B cell (primary cell): ENCODE measurements around the gene BCL11A. TPM values are rescaled to one million over a fixed set of nuclear protein-coding genes. Genes with fewer than 3 reads are reported as not detected.
A peak's percentile ranks its signal among the peaks of the same experiment; 100 is the strongest.

Experiments used
- ATAC-seq: fragments of 200-7000 bp; cut with Tn5 transposase; one replicate; pipeline ENCODE4 v1.10.0; 2021; ENCODE audit warnings: low read depth, mild to moderate bottlenecking, moderate number of reproducible peaks, moderate library complexity
- CTCF ChIA-PET: fragments of 350-600 bp; sonication (Branson Sonifier 250); formaldehyde crosslinking; loops from one replicate; lab custom pipeline; 2021; ENCODE audit warnings: antibody characterized with exemption, inconsistent platforms; lab: Charles Lee
- POLR2A ChIA-PET: fragments of 350-600 bp; sonication (Branson Sonifier 250); formaldehyde crosslinking; loops from one replicate; lab custom pipeline; 2021; ENCODE audit warnings: antibody characterized with exemption; lab: Charles Lee
- DNase-seq: peaks from one replicate; pipeline ENCODE4 v3.0.0; 2013
- H2AFZ ChIP-seq: 2 replicates; pipeline ENCODE4 v1.6.1; 2012; ENCODE audit warnings: mild to moderate bottlenecking, low read depth, low read length; ENCODE audit not compliant: insufficient read depth, poor library complexity, severe bottlenecking
- H3K27ac ChIP-seq, 2 donors: 1 replicate in 1 of 2; 2 replicates in 1 of 2; pipeline ENCODE4 v1.5.1; 2012 to 2013; ENCODE audit warnings: low read length in 2 of 2, mild to moderate bottlenecking in 2 of 2, moderate library complexity in 1 of 2
- H3K27me3 ChIP-seq, 4 experiments: fragments of 200-600 bp in 1 of 4; sonication (generic) in 1 of 4; replicated peaks in 1 of 4; 1 replicate in 2 of 4; 2 replicates in 2 of 4; pipeline versions ENCODE4 v1.6.1 to v1.7.0; 2013 to 2016; ENCODE audit warnings: low read length in 3 of 4, mild to moderate bottlenecking in 2 of 4, mixed read lengths in 1 of 4, moderate library complexity in 1 of 4; ENCODE audit not compliant: insufficient read depth in 4 of 4, control insufficient read depth in 3 of 4; ENCODE audit errors: control extremely low read depth in 1 of 4
- H3K36me3 ChIP-seq, 2 experiments: replicated peaks in 1 of 2; 1 replicate in 1 of 2; 2 replicates in 1 of 2; pipeline versions ENCODE4 v1.6.1 to v1.7.1; 2013; ENCODE audit warnings: low read length in 1 of 2; ENCODE audit not compliant: insufficient read depth in 2 of 2, control insufficient read depth in 1 of 2; ENCODE audit errors: control extremely low read depth in 1 of 2, extremely low read depth in 1 of 2
- H3K4me1 ChIP-seq, 2 donors: fragments of 200-600 bp in 1 of 2; sonication (generic) in 1 of 2; 1 replicate in 1 of 2; 2 replicates in 1 of 2; pipeline versions ENCODE4 v1.5.1 to v1.6.1; 2013 to 2017; ENCODE audit warnings: low read length in 2 of 2; ENCODE audit not compliant: control insufficient read depth in 2 of 2, insufficient read depth in 2 of 2
- H3K4me2 ChIP-seq: replicated peaks from 2 replicates; pipeline ENCODE3; 2012; ENCODE audit warnings: mild to moderate bottlenecking, low read depth, low read length; ENCODE audit not compliant: poor library complexity, severe bottlenecking
- H3K4me3 ChIP-seq, 5 experiments: fragments of 200-600 bp in 1 of 5; sonication (generic) in 1 of 5; 1 replicate in 3 of 5; 2 replicates in 2 of 5; pipeline versions ENCODE4 v1.5.1 to v1.7.0; 2011 to 2016; ENCODE audit warnings: low read length in 4 of 5, mild to moderate bottlenecking in 4 of 5, low read depth in 2 of 5, control low read depth in 1 of 5, moderate library complexity in 1 of 5; ENCODE audit not compliant: insufficient read depth in 1 of 5; ENCODE audit errors: control extremely low read depth in 1 of 5, extremely low read depth in 1 of 5
- H3K79me2 ChIP-seq: fragments of 200-600 bp; sonication (generic); one replicate; pipeline ENCODE4 v1.6.0; 2016; ENCODE audit warnings: low read length; ENCODE audit not compliant: control insufficient read depth, insufficient read depth
- H3K9ac ChIP-seq: fragments of 200-600 bp; sonication (generic); 2 replicates; pipeline ENCODE4 v1.6.1; 2017; ENCODE audit warnings: mild to moderate bottlenecking, low read length, moderate library complexity
- H3K9me3 ChIP-seq, 3 donors: one replicate each; pipeline versions ENCODE4 v1.6.1 to v1.7.1; 2013; ENCODE audit warnings: low read length in 2 of 3; ENCODE audit not compliant: control insufficient read depth in 2 of 3, insufficient read depth in 1 of 3; ENCODE audit errors: control extremely low read depth in 1 of 3
- H4K20me1 ChIP-seq: 2 replicates; pipeline ENCODE4 v1.6.0; 2012; ENCODE audit warnings: mild to moderate bottlenecking, low read length; ENCODE audit not compliant: insufficient read depth, control insufficient read depth, poor library complexity, severe bottlenecking
- H3K27ac Mint-ChIP-seq: one replicate; pipeline ENCODE4 v1.8.0; 2021; ENCODE audit warnings: mixed read lengths
- H3K27me3 Mint-ChIP-seq: one replicate; pipeline ENCODE4 v1.8.0; 2021; ENCODE audit warnings: mixed read lengths
- H3K4me1 Mint-ChIP-seq: one replicate; pipeline ENCODE4 v1.8.0; 2021; ENCODE audit warnings: mixed read lengths
- H3K4me3 Mint-ChIP-seq: one replicate; pipeline ENCODE4 v1.8.0; 2021; ENCODE audit warnings: mixed read lengths
- H3K9me3 Mint-ChIP-seq: one replicate; pipeline ENCODE4 v1.8.0; 2022; ENCODE audit warnings: mixed read lengths; ENCODE audit not compliant: insufficient read depth
- EZH2 ChIP-seq: IDR thresholded peaks from 2 replicates; pipeline ENCODE4 v1.6.1; 2012; ENCODE audit warnings: borderline replicate concordance, low read depth, mild to moderate bottlenecking, moderate library complexity, low read length; ENCODE audit not compliant: insufficient read depth, poor library complexity, severe bottlenecking
- WGBS: methylation state at CpG from one replicate; pipeline ENCODE4 v1.1.5; 2013; ENCODE audit warnings: missing lambda C conversion rate; ENCODE audit not compliant: insufficient coverage; 5-methylcytosine and 5-hydroxymethylcytosine counted together
- intact Hi-C: fragments of 100-400 bp; cut with micrococcal nuclease; formaldehyde crosslinking; loops from one replicate; pipeline ENCODE4 v1.10.0; 2022
- polyA plus RNA-seq: library from polyadenylated mRNA; depleted of rRNA; stranded (reverse); fragments of >200 nt; gene quantifications from 2 replicates; pipeline ENCODE4 v1.2.3, GENCODE V29; 2012
- total RNA-seq, 2 donors: library from RNA; stranded (reverse); fragments of 120-200 nt in 1 of 2; gene quantifications; 1 replicate in 1 of 2; 2 replicates in 1 of 2; pipeline versions ENCODE4 v1.2.3 to v1.2.4, GENCODE V29; 2013 to 2022
- TF ChIP-seq, protein P1 (sequence below): fragments of 200-600 bp; IDR thresholded peaks from one replicate; pipeline ENCODE4 v1.8.0; 2022; ENCODE audit warnings: antibody characterized with exemption, mild to moderate bottlenecking

Gene BCL11A
- total and polyA plus RNA-seq, 2 donors (not counting 1 experiment from before 2014, with no cell fraction given): 81.8 to 383 TPM

DNA sequence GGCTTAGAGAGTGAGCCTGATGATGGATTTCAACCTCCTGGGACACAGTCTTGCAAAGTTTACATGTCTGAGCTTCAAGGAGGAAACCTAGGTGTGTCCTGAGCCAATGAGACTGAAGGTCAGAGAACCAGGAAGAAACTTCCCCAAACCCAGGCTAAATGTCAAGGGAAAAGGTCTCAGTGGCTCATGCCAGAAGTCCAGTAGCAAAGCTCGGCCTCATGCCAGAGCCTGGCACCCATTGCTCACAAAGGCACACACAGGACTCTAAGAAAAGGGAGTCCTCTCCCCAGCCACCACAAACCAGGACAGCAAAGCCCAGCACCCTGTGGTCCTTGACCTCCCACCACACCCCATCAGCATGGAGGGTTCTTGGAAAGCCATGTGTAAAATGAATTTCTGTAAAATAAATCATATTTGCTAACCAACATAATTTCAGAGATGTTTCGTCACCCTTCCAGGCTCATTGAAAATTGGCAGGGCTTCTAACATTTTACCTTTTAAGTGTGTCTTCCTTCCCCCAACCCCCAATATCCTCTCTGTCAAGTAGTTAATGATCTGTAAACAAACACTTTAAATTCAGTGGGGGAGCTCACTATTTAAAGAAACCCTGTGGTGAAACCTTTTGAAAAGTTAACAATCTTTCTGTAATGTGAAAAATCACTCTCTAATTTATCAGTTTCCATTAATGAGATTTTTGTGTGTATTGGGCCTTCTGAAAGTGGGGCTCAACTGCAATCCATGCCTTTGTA, 77.1 kb downstream of the BCL11A start:
- Histone ChIP-seq H3K79me2 (peaks cover 100% of the 10 kb centered on the region), H3K27me3 (no peaks in the 10 kb centered on the region), H3K9me3 (no peaks in the 10 kb centered on the region), H3K9ac (peak overlapping the region; percentile 9), H3K4me2 (peak overlapping the region; percentile 37), H3K4me1 (peaks cover 92 to 100% of the 10 kb centered on the region in 2 donors), H3K4me3 (peak overlapping the region in 1 of 5 experiments; percentile 15), H3K36me3 (peaks cover 2 to 84% of the 10 kb centered on the region in 2 experiments), H2AFZ (no peak overlapping the region), H4K20me1 (peaks cover 30% of the 10 kb centered on the region), H3K27ac (peak overlapping the region; percentile 47 to 93)
- POLR2A ChIA-PET: no interaction called here
- H3K27ac Mint-ChIP-seq: peak overlapping the region; percentile 89
- WGBS: no CpG with 5 or more reads among the region's 2 CpGs
- H3K4me1 Mint-ChIP-seq: peaks cover 97% of the 10 kb centered on the region
- intact Hi-C loops: no loop called here
- no peak for ATAC-seq
- TF ChIP-seq EZH2: no peak
- TF ChIP-seq, protein P1, sequence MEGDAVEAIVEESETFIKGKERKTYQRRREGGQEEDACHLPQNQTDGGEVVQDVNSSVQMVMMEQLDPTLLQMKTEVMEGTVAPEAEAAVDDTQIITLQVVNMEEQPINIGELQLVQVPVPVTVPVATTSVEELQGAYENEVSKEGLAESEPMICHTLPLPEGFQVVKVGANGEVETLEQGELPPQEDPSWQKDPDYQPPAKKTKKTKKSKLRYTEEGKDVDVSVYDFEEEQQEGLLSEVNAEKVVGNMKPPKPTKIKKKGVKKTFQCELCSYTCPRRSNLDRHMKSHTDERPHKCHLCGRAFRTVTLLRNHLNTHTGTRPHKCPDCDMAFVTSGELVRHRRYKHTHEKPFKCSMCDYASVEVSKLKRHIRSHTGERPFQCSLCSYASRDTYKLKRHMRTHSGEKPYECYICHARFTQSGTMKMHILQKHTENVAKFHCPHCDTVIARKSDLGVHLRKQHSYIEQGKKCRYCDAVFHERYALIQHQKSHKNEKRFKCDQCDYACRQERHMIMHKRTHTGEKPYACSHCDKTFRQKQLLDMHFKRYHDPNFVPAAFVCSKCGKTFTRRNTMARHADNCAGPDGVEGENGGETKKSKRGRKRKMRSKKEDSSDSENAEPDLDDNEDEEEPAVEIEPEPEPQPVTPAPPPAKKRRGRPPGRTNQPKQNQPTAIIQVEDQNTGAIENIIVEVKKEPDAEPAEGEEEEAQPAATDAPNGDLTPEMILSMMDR: no peak
- no peaks in the 10 kb centered on the region for H3K27me3 Mint-ChIP-seq
- peak overlapping the region; percentile 37 for H3K4me3 Mint-ChIP-seq
- CTCF ChIA-PET: no interaction called here
- no peaks in the 10 kb centered on the region for H3K9me3 Mint-ChIP-seq
- no peak for DNase-seq

- intact Hi-C loops: no loop called here
- Histone ChIP-seq H3K4me2 (peak overlapping the region; percentile 37), H4K20me1 (peaks cover 30% of the 10 kb centered on the region), H3K36me3 (peaks cover 2 to 90% of the 10 kb centered on the region in 2 experiments), H3K9me3 (no peaks in the 10 kb centered on the region), H3K79me2 (peaks cover 100% of the 10 kb centered on the region), H3K4me1 (peaks cover 92 to 100% of the 10 kb centered on the region in 2 donors), H3K27ac (peak overlapping the region; percentile 47 to 93), H2AFZ (no peak overlapping the region), H3K27me3 (no peaks in the 10 kb centered on the region), H3K9ac (no peak overlapping the region), H3K4me3 (no peak overlapping the region)
- WGBS: 93% methylated on average over 3 of the region's 6 CpGs
- Mint-ChIP-seq H3K9me3 (no peaks in the 10 kb centered on the region), H3K27ac (peak overlapping the region; percentile 89), H3K27me3 (no peaks in the 10 kb centered on the region), H3K4me3 (no peak overlapping the region), H3K4me1 (peaks cover 97% of the 10 kb centered on the region)
- no peak for ATAC-seq
- ChIA-PET CTCF (no interaction called here), POLR2A (no interaction called here)
- TF ChIP-seq, protein P1: no peak
- no peak for TF ChIP-seq EZH2
- DNase-seq: no peak
Observed at GRCh38 chr2:60475123-60475830, 78.2 kb downstream of the BCL11A start.
